ENCODE data around the gene SFMBT1. TPM values are rescaled to one million over a fixed set of nuclear protein-coding genes. Genes with fewer than 3 reads are reported as not detected.

Gene SFMBT1
- total and polyA plus RNA-seq, 9 of the 15 experiments (the other 6 are each of a cell fraction or from before 2014, with no cell fraction given): 0.76 to 6.6 (median 3.6) TPM

DNA sequence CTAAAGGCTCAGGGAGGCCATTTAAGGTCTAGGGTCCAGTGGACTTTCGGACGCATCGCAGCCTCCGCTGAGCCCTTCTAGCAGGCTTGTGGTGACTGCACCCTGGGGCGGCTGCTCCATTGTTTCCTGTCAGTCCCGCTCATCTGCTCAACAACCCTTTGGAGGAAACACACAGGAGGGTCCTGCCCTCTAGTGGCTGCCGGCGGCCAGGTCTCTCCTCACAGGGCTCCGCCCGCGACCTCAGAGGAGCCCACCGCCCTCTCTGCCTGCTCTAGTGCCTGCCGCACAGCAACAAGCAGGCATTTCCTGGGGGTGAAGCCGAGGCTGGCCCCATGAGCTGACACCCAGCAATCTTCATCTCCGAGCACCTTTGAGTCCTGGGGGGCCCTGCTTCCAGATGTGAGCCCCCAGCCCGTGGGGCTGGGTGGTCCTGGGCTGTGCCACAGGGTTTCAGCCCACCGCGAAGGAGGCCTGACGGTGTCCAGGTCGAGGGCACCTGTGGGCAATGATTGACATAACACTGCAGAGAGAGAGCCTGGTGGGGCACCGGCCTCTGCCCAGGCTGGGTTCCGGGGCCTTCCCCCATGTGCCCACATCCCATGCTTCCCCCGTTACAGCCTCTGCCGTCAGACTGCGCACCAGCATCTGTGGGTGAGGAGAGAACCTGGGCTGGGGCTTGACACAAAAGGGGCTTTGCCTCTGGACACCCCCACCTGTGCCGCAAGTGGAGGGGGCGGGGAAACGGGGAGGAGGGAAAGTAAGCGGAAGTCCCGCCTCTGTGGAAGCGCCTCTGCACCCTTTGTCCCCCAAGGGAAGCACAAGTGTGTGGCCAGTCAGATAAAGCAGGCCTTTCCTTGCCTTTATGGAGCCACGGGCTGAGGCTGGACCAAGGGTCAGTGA is 27.0 kb upstream of the SFMBT1 start (continued):
- TF ChIP-seq, protein P1, sequence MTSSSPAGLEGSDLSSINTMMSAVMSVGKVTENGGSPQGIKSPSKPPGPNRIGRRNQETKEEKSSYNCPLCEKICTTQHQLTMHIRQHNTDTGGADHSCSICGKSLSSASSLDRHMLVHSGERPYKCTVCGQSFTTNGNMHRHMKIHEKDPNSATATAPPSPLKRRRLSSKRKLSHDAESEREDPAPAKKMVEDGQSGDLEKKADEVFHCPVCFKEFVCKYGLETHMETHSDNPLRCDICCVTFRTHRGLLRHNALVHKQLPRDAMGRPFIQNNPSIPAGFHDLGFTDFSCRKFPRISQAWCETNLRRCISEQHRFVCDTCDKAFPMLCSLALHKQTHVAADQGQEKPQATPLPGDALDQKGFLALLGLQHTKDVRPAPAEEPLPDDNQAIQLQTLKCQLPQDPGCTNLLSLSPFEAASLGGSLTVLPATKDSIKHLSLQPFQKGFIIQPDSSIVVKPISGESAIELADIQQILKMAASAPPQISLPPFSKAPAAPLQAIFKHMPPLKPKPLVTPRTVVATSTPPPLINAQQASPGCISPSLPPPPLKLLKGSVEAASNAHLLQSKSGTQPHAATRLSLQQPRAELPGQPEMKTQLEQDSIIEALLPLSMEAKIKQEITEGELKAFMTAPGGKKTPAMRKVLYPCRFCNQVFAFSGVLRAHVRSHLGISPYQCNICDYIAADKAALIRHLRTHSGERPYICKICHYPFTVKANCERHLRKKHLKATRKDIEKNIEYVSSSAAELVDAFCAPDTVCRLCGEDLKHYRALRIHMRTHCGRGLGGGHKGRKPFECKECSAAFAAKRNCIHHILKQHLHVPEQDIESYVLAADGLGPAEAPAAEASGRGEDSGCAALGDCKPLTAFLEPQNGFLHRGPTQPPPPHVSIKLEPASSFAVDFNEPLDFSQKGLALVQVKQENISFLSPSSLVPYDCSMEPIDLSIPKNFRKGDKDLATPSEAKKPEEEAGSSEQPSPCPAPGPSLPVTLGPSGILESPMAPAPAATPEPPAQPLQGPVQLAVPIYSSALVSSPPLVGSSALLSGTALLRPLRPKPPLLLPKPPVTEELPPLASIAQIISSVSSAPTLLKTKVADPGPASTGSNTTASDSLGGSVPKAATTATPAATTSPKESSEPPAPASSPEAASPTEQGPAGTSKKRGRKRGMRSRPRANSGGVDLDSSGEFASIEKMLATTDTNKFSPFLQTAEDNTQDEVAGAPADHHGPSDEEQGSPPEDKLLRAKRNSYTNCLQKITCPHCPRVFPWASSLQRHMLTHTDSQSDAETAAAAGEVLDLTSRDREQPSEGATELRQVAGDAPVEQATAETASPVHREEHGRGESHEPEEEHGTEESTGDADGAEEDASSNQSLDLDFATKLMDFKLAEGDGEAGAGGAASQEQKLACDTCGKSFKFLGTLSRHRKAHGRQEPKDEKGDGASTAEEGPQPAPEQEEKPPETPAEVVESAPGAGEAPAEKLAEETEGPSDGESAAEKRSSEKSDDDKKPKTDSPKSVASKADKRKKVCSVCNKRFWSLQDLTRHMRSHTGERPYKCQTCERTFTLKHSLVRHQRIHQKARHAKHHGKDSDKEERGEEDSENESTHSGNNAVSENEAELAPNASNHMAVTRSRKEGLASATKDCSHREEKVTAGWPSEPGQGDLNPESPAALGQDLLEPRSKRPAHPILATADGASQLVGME (CRISPR knock-in tag; IDR thresholded peaks at IDR 0.05): no peak
- TF ChIP-seq, protein P2, sequence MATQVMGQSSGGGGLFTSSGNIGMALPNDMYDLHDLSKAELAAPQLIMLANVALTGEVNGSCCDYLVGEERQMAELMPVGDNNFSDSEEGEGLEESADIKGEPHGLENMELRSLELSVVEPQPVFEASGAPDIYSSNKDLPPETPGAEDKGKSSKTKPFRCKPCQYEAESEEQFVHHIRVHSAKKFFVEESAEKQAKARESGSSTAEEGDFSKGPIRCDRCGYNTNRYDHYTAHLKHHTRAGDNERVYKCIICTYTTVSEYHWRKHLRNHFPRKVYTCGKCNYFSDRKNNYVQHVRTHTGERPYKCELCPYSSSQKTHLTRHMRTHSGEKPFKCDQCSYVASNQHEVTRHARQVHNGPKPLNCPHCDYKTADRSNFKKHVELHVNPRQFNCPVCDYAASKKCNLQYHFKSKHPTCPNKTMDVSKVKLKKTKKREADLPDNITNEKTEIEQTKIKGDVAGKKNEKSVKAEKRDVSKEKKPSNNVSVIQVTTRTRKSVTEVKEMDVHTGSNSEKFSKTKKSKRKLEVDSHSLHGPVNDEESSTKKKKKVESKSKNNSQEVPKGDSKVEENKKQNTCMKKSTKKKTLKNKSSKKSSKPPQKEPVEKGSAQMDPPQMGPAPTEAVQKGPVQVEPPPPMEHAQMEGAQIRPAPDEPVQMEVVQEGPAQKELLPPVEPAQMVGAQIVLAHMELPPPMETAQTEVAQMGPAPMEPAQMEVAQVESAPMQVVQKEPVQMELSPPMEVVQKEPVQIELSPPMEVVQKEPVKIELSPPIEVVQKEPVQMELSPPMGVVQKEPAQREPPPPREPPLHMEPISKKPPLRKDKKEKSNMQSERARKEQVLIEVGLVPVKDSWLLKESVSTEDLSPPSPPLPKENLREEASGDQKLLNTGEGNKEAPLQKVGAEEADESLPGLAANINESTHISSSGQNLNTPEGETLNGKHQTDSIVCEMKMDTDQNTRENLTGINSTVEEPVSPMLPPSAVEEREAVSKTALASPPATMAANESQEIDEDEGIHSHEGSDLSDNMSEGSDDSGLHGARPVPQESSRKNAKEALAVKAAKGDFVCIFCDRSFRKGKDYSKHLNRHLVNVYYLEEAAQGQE (IDR thresholded peaks at IDR 0.05; ENCODE audit: borderline replicate concordance): peak; percentile 59; the same call in 1 of the 2 replicates
- TF ChIP-seq, protein P2 (CRISPR knock-in tag; IDR thresholded peaks at IDR 0.05; ENCODE audit: low read depth): no peak
- TF ChIP-seq RFX1 (IDR thresholded peaks at IDR 0.05) (no peak), GTF2E2 (tag; IDR thresholded peaks at IDR 0.05) (no peak), HNRNPH1 (optimal IDR thresholded peaks at IDR 0.05; ENCODE audit: low read depth, low read length) (no peak), GABPA (tag; conservative IDR thresholded peaks at IDR 0.05; ENCODE audit: low read depth) (peak; percentile 86)
- TF ChIP-seq, protein P3, sequence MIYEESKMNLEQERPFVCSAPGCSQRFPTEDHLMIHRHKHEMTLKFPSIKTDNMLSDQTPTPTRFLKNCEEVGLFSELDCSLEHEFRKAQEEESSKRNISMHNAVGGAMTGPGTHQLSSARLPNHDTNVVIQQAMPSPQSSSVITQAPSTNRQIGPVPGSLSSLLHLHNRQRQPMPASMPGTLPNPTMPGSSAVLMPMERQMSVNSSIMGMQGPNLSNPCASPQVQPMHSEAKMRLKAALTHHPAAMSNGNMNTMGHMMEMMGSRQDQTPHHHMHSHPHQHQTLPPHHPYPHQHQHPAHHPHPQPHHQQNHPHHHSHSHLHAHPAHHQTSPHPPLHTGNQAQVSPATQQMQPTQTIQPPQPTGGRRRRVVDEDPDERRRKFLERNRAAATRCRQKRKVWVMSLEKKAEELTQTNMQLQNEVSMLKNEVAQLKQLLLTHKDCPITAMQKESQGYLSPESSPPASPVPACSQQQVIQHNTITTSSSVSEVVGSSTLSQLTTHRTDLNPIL (CRISPR knock-in tag; IDR thresholded peaks at IDR 0.05): no peak
- TF ChIP-seq, protein P4, sequence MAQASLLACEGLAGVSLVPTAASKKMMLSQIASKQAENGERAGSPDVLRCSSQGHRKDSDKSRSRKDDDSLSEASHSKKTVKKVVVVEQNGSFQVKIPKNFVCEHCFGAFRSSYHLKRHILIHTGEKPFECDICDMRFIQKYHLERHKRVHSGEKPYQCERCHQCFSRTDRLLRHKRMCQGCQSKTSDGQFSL (CRISPR knock-in tag; IDR thresholded peaks at IDR 0.05): 0 out of 2 replicates have a peak, but pooled peaks have one; percentile 13
- TF ChIP-seq, protein P4 (tag; IDR thresholded peaks at IDR 0.05): no peak

Data from K562 (cell line).